Measurements from ENCODE around the gene ZNF775.

Gene ZNF775

GRCh38 chr7:150378853-150379440 lies at the start of gene ZNF775:
ZNF775 (plus strand) TSS chr7:150379330; CDS start chr7:150388471, 9,141 bp downstream.
- DNase-seq (ENCODE audit: low read depth): peak; percentile 93

- no peak for DNase-seq (ENCODE audit: low read depth)
Observed at GRCh38 chr7:150329331-150330120, 49.6 kb upstream of the ZNF775 start.

- DNase-seq (ENCODE audit: low read depth): no peak
Observed at GRCh38 chr7:150330211-150330885, 48.8 kb upstream of the ZNF775 start.

- no peak for DNase-seq (ENCODE audit: low read depth)
Observed at GRCh38 chr7:150332852-150333635, 46.1 kb upstream of the ZNF775 start.

GRCh38 chr7:150333659-150334058 lies 45.5 kb upstream of the ZNF775 start:
- no peak for DNase-seq (ENCODE audit: low read depth)

- DNase-seq (ENCODE audit: low read depth): no peak
Observed at GRCh38 chr7:150334108-150334507, 45.0 kb upstream of the ZNF775 start.

- DNase-seq (ENCODE audit: low read depth): no peak
Observed at GRCh38 chr7:150335108-150335773, 43.9 kb upstream of the ZNF775 start.

- no peak for DNase-seq (ENCODE audit: low read depth)
Observed at GRCh38 chr7:150335774-150336112, 43.4 kb upstream of the ZNF775 start.

GRCh38 chr7:150336746-150337145 lies 42.4 kb upstream of the ZNF775 start:
- DNase-seq (ENCODE audit: low read depth): no peak

- no peak for DNase-seq (ENCODE audit: low read depth)
Observed at GRCh38 chr7:150337179-150337578, 42.0 kb upstream of the ZNF775 start.

GRCh38 chr7:150337659-150338081 lies 41.5 kb upstream of the ZNF775 start:
- no peak for DNase-seq (ENCODE audit: low read depth)

GRCh38 chr7:150338166-150338829 lies 40.8 kb upstream of the ZNF775 start:
- no peak for DNase-seq (ENCODE audit: low read depth)

GRCh38 chr7:150339409-150339809 lies 39.7 kb upstream of the ZNF775 start:
- no peak for DNase-seq (ENCODE audit: low read depth)

GRCh38 chr7:150340024-150340749 lies 38.9 kb upstream of the ZNF775 start:
- no peak for DNase-seq (ENCODE audit: low read depth)

- no peak for DNase-seq (ENCODE audit: low read depth)
Observed at GRCh38 chr7:150340875-150341262, 38.3 kb upstream of the ZNF775 start.

- DNase-seq (ENCODE audit: low read depth): no peak
Observed at GRCh38 chr7:150341263-150342120, 37.6 kb upstream of the ZNF775 start, which contains the start of gene RARRES2. RARRES2 (minus strand) TSS chr7:150341629; CDS start chr7:150340609, 1,020 bp downstream.

- DNase-seq (ENCODE audit: low read depth): no peak
Observed at GRCh38 chr7:150342121-150342408, 37.1 kb upstream of the ZNF775 start.

GRCh38 chr7:150343225-150343624 lies 35.9 kb upstream of the ZNF775 start:
- DNase-seq (ENCODE audit: low read depth): no peak

- DNase-seq (ENCODE audit: low read depth): no peak
Observed at GRCh38 chr7:150344299-150344698, 34.8 kb upstream of the ZNF775 start.

- no peak for DNase-seq (ENCODE audit: low read depth)
Observed at GRCh38 chr7:150345012-150345411, 34.1 kb upstream of the ZNF775 start.
